GM18502 (cell line): Measurements from ENCODE around the gene ARMC10.
"Not testable (repeated sequence)": the region's sequence is repeated elsewhere in the genome, so short reads cannot be mapped to it uniquely, and the experiment has no call there.

Source experiments
- ATAC-seq: cut with Tn5 transposase; IDR thresholded peaks from one replicate; pipeline ENCODE4 v1.9.1; 2021; ENCODE audit warnings: mild to moderate bottlenecking; ENCODE audit not compliant: unreplicated experiment, poor library complexity

Gene ARMC10

GRCh38 chr7:103076764-103077163, 1.8 kb downstream of the ARMC10 start:
- no peak for ATAC-seq

- ATAC-seq: no peak
These were observed 2.4 kb downstream of the ARMC10 start for GRCh38 chr7:103077318-103077717.

GRCh38 chr7:103078226-103078625, 3.3 kb downstream of the ARMC10 start:
- ATAC-seq: not testable (repeated sequence)

- no peak for ATAC-seq
These were observed 4.9 kb downstream of the ARMC10 start for GRCh38 chr7:103079836-103080235.

GRCh38 chr7:103080923-103081322, 6.0 kb downstream of the ARMC10 start:
- ATAC-seq: no peak

GRCh38 chr7:103082497-103082896, 7.6 kb downstream of the ARMC10 start:
- no peak for ATAC-seq

GRCh38 chr7:103083210-103083609, 8.3 kb downstream of the ARMC10 start:
- ATAC-seq: no peak

- not testable (repeated sequence) for ATAC-seq
These were observed 17.4 kb downstream of the ARMC10 start for GRCh38 chr7:103092321-103092720.

- no peak for ATAC-seq
These were observed 18.5 kb downstream of the ARMC10 start for GRCh38 chr7:103093429-103093828.

GRCh38 chr7:103094102-103094501, 19.2 kb downstream of the ARMC10 start:
- ATAC-seq: no peak

- not testable (repeated sequence) for ATAC-seq
These were observed 20.6 kb downstream of the ARMC10 start for GRCh38 chr7:103095558-103095957.

GRCh38 chr7:103097041-103097440, 22.1 kb downstream of the ARMC10 start:
- ATAC-seq: no peak

- no peak for ATAC-seq
These were observed 25.4 kb downstream of the ARMC10 start for GRCh38 chr7:103100348-103100747.

- ATAC-seq: no peak
These were observed 26.6 kb downstream of the ARMC10 start for GRCh38 chr7:103101543-103101942.

GRCh38 chr7:103106005-103106702, 31.2 kb downstream of the ARMC10 start:
- no peak for ATAC-seq

- not testable (repeated sequence) for ATAC-seq
These were observed 31.7 kb downstream of the ARMC10 start for GRCh38 chr7:103106703-103107070.

- no peak for ATAC-seq
These were observed 38.2 kb downstream of the ARMC10 start for GRCh38 chr7:103113164-103113563.

- ATAC-seq: no peak
These were observed 39.7 kb downstream of the ARMC10 start for GRCh38 chr7:103114576-103115008.

- no peak for ATAC-seq
These were observed 40.8 kb downstream of the ARMC10 start for GRCh38 chr7:103115771-103116170.

GRCh38 chr7:103116511-103116910, 41.6 kb downstream of the ARMC10 start:
- ATAC-seq: no peak

GRCh38 chr7:103116991-103117390, 42.1 kb downstream of the ARMC10 start:
- ATAC-seq: no peak

GRCh38 chr7:103117465-103117864, 42.5 kb downstream of the ARMC10 start:
- ATAC-seq: no peak
